A673 (cell line): Measurements from ENCODE around the gene DYRK1A. TPM values are rescaled to one million over a fixed set of nuclear protein-coding genes. Genes with fewer than 3 reads are reported as not detected.

Source experiments
- BruUV-seq: library from RNA; stranded (reverse); fragments of 400-500 nt; replicated peaks from 2 replicates; lab custom pipeline; 2021; lab: Mats Ljungman, UMichigan
- CTCF ChIA-PET: fragments of 300-600 bp; sonication (Branson Sonifier 250); formaldehyde crosslinking; loops from one replicate; lab custom pipeline; 2022; ENCODE audit warnings: antibody characterized with exemption; lab: Charles Lee
- POLR2A ChIA-PET: fragments of 300-600 bp; sonication (Branson Sonifier 250); formaldehyde crosslinking; loops from one replicate; lab custom pipeline; 2022; ENCODE audit warnings: antibody characterized with exemption; ENCODE audit not compliant: low non-redundant PET; lab: Charles Lee
- DNase-seq: peaks from one replicate; pipeline ENCODE4 v3.0.0-alpha.2; 2015; ENCODE audit warnings: low spot score
- H3K27ac ChIP-seq: fragments of 200-600 bp; sonication (generic); 2 replicates; pipeline ENCODE4 v1.5.1; 2016; ENCODE audit warnings: mixed run types, low read depth, mild to moderate bottlenecking, mixed read lengths, antibody characterized with exemption, low read length; ENCODE audit not compliant: poor library complexity, severe bottlenecking
- H3K27me3 ChIP-seq: fragments of 200-600 bp; sonication (generic); replicated peaks from 2 replicates; pipeline ENCODE4 v1.6.1; 2017; ENCODE audit warnings: mixed run types, low read depth, mild to moderate bottlenecking, mixed read lengths, antibody characterized with exemption, low read length; ENCODE audit not compliant: insufficient read depth, poor library complexity
- H3K36me3 ChIP-seq: fragments of 200-600 bp; sonication (generic); 2 replicates; pipeline ENCODE4 v1.6.1; 2016; ENCODE audit warnings: mixed run types, mild to moderate bottlenecking, mixed read lengths, antibody characterized with exemption, low read length; ENCODE audit not compliant: insufficient read depth, poor library complexity, severe bottlenecking
- H3K4me1 ChIP-seq: fragments of 200-600 bp; sonication (generic); 2 replicates; pipeline ENCODE4 v1.6.1; 2017; ENCODE audit warnings: mixed run types, mild to moderate bottlenecking, mixed read lengths, antibody characterized with exemption, low read length; ENCODE audit not compliant: insufficient read depth, poor library complexity, severe bottlenecking
- H3K4me3 ChIP-seq: fragments of 200-600 bp; sonication (generic); 2 replicates; pipeline ENCODE4 v1.5.1; 2016; ENCODE audit warnings: low read depth, mixed run types, mild to moderate bottlenecking, mixed read lengths, low read length; ENCODE audit not compliant: poor library complexity, severe bottlenecking
- H3K9me3 ChIP-seq: fragments of 200-600 bp; sonication (generic); 2 replicates; pipeline ENCODE4 v1.6.1; 2016; ENCODE audit warnings: mixed run types, low read depth, mild to moderate bottlenecking, mixed read lengths, antibody characterized with exemption, low read length; ENCODE audit not compliant: poor library complexity, severe bottlenecking
- CTCF ChIP-seq: fragments of 300-800, 200-600 bp; sonication (generic); conservative IDR thresholded peaks from 2 replicates; pipeline ENCODE4 v1.5.1; 2017; ENCODE audit warnings: low read depth, mild to moderate bottlenecking, antibody characterized with exemption, low read length, moderate library complexity, mixed read lengths
- EZH2 ChIP-seq: fragments of 200-600 bp; sonication (generic); IDR thresholded peaks from 2 replicates; pipeline ENCODE4 v1.6.1; 2017; ENCODE audit warnings: borderline replicate concordance, low read depth, mild to moderate bottlenecking, mixed read lengths, antibody characterized with exemption, low read length; ENCODE audit not compliant: poor library complexity, severe bottlenecking
- intact Hi-C: fragments of 100-400 bp; cut with micrococcal nuclease; formaldehyde crosslinking; loops from one replicate; pipeline ENCODE4 v1.10.0; 2022; ENCODE audit not compliant: unreplicated experiment
- total RNA-seq: library from RNA; stranded (reverse); gene quantifications from 2 replicates; pipeline ENCODE4 v1.2.3, GENCODE V29; 2021

Gene DYRK1A
- total RNA-seq, 1 experiment from 2014 or later, result 70.5 TPM

GRCh38 chr21:37427221-37427620 lies 60.6 kb downstream of the DYRK1A start:
- POLR2A ChIA-PET, result no interaction called here
- CTCF ChIA-PET, result no interaction called here
- intact Hi-C loops, result no loop called here

GRCh38 chr21:37429356-37429755 lies 62.8 kb downstream of the DYRK1A start:
- intact Hi-C loops, result no loop called here
- Histone ChIP-seq H3K27me3 (no peaks in the 10 kb centered on the region), H3K9me3 (no peaks in the 10 kb centered on the region), H3K4me1 (peaks cover 13% of the 10 kb centered on the region), H3K36me3 (peaks cover 13% of the 10 kb centered on the region), H3K4me3 (no peak overlapping the region), H3K27ac (no peak overlapping the region)
- ChIA-PET POLR2A (interaction anchor here (0.6 kb wide), 1 partner anchor 91 kb away, joined by 3 read pairs; no protein-coding TSS in a partner anchor), CTCF (no interaction called here)
- BruUV-seq, result no TSS peak
- DNase-seq, result no peak
- TF ChIP-seq EZH2 (no peak), CTCF (no peak)

More at GRCh38 chr21:37427221-37427620, 60.6 kb downstream of the DYRK1A start:
- Histone ChIP-seq H3K4me1 (no peaks in the 10 kb centered on the region), H3K27ac (no peak overlapping the region), H3K4me3 (no peak overlapping the region), H3K36me3 (peaks cover 22% of the 10 kb centered on the region), H3K27me3 (no peaks in the 10 kb centered on the region), H3K9me3 (no peaks in the 10 kb centered on the region)
- no peak for DNase-seq
- no TSS peak for BruUV-seq
- TF ChIP-seq EZH2, result no peak
- TF ChIP-seq CTCF, result no peak

- Histone ChIP-seq H3K4me1 (peaks cover 20% of the 10 kb centered on the region), H3K27ac (no peak overlapping the region), H3K36me3 (peaks cover 8% of the 10 kb centered on the region), H3K4me3 (no peak overlapping the region), H3K27me3 (no peaks in the 10 kb centered on the region), H3K9me3 (no peaks in the 10 kb centered on the region)
- CTCF ChIA-PET, result no interaction called here
- TF ChIP-seq EZH2 (no peak), CTCF (no peak)
- intact Hi-C loops, result no loop called here
- POLR2A ChIA-PET, result no interaction called here
- BruUV-seq, result no TSS peak
- no peak for DNase-seq
Measured at GRCh38 chr21:37430184-37430821, 63.7 kb downstream of the DYRK1A start.
